GM21786 (cell line): Measurements from ENCODE around the gene NPC2.

Experiments used
- ATAC-seq: cut with Tn5 transposase; IDR thresholded peaks from one replicate; pipeline ENCODE4 v1.9.1; 2021; ENCODE audit not compliant: unreplicated experiment

NPC2 gene

DNA sequence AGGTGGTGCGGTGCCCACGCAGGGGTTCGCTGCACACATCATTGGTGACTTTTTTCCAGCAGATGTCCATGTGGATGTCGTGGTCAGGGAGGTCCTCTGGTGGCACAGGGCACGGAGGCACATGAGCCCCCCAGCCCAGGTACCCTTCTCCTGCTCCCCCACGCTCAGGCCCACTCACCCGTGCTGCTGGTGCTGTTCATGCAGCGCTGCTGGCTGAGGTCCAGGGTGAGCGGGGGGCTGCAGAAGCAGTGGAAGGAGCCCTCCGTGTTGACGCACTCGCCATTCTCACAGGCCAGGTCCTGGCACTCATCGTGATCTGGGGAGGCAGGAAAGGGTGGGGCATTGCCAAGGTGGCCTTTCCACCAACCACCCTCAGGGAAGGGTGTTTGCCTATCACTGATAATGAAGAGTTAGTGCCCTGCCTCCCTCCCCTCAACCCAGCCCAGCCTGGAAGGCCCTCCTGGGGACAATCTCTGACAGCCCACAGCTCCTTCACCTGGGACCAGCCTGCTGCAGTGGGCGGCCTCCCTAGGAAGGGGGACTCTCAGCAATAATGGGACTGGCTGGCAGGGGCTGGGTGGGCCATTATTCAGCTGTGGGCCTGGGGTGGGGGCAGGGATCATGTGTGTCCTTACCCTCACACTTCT lies 10.3 kb upstream of the NPC2 start:
- ATAC-seq: no peak

DNA sequence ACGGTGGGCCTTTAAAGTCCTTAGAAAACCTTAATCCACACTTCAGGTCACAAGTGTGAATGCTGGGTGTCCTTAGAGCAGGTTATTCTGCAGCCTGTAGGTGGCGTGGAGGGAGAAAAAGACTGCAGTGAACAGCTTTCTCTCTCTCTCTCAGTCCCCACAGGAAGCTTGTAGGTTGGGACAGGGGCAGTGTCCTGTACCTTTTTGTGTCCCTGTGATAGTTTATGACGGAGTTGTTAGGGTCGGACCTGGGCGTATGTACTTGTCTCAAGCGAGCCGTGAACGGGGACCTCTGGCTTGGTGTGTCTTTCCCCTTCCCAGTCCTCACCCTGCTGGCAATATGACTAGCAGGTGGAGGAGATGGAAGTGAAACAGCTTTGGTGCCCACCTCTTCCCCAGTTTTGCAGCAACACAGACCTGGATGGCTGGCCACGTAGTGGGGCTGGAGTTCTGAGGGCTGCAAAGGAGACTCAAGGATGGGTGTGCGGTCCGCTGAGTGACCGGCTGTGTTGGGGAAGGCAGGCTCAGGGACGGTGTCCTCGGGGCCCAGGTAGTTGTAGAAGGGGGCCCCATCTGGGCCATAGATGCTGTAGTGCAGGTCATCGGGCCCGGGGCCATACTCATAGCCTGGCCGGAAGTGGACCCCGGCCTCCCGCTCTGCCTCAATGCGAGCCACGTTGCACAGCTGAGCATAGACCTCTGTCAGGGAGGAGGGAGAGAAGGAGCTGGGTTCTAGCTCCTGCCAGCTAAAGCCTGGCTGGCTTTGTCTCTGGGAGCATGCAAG lies 9.3 kb upstream of the NPC2 start:
- ATAC-seq: no peak

DNA sequence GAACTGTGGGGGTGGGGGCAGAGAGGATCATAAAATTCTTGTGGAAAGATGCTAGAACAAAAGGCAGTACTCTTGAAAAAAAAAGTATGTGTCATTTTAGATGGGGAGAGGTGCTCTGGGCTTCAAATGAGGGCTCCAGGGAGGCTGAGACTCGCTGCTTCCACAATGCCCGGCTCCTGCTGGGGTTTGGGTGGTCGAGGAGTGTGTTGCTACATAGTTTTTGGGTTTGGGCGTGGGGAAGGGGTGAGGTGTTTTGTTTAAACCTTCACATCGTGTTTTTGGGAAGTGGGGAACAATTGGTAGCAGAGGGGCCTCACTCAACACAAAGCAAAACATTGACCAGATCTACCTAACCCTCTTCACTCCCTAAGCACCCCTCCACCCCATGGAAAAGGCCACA lies 8.6 kb upstream of the NPC2 start:
- no peak for ATAC-seq

DNA sequence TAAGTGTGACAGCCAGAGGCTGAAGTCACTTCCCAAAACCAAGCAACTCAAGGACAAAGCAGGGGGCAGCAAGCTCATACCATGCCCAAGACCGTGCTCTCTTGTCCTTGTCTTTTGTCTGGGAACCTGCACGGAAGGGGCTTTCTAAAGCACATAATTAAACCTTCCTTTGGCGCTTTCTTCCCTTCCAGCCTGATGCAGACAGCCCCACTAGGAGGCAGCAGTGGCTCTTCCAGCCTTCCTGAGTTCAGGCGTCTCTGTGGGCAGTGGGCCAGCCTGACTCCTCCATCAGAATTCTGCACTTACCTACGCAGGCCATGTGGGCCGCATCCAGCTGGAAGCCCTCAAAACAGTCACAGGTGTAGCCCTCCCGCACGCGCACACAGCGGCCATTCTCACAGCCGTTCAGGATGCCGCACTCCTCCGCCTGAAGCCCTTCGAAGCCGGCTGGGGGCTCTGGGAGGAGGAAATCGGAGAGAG lies 8.1 kb upstream of the NPC2 start:
- no peak for ATAC-seq

DNA sequence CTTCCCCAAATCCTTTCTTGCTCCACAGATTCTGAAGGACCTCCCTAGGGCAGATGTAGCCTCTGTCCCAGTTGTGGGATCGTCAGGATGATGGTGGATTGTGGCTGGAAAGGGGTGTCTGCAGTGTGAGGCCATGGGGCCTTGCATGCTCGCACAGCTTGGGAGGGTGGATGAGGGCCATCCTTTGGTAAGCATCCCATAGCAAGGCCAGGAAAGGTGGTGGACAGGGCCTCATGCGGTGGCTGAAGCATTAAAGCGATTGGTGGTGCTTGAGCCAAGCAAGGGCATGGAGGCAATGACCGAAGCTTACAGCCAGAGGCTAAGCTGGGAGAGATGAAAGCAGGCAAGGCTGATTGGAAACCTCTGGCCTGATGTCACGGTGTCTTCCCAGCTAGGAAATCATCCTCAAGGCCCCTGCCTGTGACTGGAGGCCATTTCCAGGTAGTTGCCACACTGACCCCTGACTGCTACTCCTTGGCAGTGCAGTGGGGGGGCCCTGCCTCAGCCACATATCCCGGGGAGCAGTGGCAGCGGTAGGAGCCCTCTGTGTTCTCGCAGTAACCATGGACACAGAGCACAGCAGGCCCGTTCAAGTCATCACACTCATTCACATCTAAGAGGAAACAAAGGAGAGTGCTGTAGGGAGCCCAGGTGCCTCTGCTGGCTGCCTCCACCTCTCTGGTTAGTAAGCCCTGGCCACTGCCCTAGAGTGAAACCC lies 7.5 kb upstream of the NPC2 start:
- ATAC-seq: no peak

DNA sequence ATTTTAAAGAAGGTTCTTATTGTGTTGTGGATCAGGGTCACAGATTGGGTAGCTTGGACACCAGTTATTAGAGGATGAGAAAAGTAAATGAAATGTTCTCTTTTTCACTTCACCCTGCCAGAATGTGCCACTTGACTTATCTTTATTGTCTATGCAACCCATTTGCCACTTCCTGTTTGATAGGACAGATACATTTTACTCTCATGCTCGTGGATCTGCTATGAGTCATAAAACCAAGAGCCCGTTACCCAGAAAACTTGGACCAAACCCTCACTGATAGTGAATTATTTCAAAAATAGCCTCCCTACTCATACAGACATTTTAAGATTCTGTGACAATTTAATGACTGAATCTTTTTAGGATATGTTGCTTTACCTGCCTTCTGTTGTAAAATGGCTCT lies 2.3 kb upstream of the NPC2 start:
- ATAC-seq: no peak

DNA sequence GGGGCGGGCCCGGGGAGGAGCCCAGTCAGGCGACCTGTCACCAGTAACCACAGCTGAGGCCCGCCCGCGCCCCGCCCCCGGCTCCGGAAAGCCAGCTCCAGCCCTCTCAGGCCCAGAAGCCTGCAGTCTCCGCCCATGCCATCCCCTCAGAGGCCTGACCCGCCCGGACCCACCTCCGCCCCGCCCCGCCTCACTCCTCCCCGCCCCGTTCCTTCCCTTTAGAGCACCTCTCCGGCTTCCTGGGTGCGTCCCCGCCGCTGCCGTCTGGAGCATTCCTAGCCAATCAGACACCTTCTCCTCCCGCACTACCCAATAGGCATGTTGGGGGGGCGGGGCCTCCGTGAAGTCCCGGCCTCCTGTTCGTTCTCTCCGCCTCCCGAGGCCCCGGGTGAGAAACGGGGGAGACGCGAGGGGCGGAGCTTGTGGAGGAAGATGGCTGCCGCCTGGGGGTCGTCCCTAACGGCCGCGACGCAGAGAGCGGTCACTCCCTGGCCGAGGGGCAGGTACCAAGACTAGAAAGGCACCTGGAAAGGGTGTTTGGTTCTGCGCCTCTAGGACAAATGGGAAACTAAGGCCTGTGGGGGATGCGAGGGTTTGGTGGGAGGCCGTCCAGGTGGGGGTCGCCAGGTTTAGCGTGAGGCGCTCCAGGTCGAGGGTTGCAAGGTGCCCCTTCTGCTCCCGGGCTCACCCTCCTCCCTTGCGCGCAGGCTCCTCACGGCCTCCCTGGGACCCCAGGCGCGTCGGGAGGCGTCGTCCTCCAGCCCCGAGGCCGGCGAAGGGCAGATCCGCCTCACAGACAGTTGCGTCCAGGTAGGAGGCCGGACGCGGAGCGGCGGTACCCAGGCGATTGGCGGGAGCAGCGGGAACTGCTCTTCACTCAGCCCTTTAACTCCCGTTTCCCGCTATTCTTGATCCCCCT lies 497 bp upstream of the NPC2 start, which contains the start of gene ISCA2:
Gene ISCA2, plus strand, starts transcription at position 423 of the 919 bp plus-strand sequence. Its CDS starts 10 bp downstream, at position 433.
- peak; percentile 88 for ATAC-seq

DNA sequence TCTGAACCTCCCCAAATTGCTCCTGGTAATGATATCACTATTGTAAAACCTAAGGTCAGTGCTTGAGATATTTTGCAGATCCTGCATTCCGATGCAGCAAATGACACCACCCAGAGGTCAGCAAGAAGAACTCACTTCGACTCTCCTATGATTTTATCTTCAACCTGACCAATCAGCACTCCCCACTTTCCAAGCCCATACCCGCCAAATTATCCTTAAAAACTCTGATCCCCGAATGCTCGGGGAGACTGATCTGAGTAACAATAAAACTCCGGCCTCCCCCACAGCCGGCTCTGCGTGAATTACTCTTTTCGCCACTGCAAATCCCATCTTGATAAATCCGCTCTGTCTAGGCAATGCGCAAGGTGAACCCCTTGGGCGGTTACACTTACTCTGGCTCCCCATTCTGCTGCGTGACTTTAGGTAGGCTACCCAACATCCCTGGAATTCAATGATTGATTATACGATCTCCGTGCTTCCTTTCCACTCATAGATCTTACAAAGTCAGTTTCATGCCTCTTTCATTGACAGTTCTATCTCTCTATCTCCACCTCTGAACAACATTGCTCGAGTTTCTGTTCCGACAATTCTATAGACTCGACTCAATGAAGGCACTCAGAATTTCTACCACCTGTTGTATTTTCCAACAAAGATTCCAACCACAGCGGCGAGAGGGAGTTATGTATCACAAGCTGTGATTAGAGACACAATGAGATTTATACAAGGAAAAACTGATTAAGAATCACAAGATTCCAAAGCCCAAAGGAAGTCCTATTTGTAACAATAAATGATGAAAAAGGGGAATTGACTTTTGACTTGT lies 939 bp downstream of the NPC2 start:
- ATAC-seq: no peak

DNA sequence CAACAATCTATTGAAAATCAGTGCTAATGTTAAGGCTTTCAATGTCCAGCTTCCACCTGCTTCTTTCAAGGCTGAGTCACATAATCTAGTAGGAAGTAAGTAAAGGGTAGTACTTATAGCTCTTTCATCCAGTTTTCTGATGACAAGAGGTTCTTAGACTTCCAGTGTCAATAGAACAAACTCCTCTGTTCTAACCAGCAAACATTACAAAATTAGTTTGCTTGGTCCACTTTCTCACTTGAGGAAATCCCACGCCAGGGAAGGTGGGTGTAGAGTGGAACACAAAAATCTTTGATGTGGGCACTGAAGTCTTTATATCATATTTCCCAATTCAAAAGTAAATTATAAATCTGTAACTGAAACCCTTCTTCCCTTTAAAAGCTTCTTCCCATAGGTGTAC lies 2.6 kb downstream of the NPC2 start:
- ATAC-seq: no peak

DNA sequence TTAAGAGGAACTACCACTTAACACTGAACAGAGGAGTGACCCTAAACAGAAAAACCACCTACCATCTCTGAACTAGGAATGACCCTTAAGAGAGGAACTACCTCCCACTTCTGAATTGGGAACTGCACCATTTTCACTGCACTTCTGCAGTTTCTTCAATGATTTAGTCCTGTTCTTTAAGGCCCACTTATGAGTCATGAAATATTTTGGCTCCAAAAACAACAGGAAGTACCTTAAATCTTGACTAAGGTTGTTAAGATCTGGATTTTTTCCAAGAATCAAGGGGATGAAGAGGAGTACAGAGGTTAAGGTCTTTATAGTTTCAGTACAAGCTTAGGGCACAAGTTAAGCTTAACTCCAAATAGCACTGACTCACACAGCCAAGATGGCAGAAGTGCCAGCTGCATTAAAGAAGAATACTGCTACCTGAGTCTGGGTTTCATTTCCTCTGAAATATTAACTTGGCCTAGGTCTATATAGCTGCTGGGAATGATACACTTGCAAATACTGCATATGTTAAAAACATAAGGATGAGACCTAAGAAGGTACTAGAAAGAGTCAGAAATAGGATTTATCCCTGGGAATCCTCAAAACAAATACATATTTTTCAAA lies 4.2 kb downstream of the NPC2 start:
- ATAC-seq: no peak

DNA sequence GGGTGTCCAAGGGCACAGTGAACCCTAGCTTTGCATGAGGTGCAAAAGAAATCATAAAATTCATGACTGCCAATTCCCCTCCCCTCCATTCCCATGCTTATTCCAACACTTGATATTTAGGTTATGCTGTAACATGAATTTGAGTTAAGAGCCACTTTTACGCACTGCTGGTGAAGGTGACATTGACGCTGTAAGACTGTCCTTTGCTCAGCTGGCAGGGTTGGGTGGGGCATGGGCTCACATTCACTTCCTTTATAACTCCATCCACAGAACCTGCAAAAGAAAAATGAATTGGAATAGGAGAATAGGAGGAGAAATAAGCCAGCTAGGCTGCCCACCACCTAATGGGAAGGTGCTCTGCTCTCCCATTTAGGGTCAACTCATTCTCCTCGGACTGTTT lies 6.9 kb downstream of the NPC2 start:
- no peak for ATAC-seq

DNA sequence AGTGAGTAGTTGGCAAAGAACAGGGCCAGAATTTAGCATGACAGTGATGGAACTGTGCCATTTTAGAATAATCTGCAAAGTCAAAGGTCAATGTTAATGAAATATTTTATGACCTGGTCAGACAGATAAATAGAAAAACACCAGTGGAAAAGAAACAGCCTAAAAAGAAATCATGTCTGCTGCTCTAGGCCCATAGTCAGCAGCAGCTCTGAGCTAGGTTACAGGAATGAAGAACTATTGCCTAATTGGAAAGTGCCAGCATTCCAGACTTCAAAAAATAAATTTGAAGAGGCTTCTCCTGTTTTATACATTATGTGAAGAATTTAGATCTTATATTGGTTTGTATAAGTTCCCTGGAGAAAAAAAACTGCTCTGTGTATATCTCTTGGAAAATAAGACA lies 9.8 kb downstream of the NPC2 start:
- no peak for ATAC-seq

DNA sequence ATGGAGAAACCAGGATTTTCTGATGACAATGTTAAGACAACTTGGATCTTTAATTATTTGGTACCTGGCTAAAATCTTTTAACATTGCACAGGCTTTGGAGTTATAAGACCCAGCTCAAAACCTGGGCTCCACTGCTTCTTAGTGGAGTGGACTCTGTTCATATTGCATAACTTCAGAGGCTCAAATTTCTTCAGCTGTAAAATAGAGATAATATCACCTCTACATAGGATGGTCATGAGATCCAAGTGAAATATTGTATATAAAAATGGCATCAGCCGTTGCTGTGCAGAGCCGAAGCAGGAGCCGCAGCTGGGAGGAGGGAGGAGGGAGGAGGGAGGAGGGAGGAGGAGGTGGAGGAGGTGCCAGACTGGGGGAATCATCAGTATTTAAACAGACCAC lies 10.5 kb downstream of the NPC2 start:
- no peak for ATAC-seq

DNA sequence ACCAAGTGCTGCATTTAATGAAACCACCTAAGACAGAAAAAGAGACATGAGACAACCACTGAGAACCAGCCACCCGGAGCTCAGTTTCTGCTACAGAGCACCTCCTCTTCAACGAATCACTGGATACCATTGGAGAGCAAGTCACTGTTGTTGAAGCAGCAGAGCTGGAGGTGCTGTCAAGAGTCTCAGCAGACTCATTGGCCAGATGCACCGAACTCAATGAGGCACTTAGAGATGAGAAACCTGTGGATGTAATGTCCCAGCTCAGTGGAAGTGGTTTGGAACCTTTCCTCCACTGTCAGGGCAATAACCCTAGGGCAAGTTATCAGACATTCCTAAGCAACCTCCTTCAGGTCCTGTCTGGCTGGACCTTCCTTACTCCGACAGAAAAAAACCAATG lies 13.1 kb downstream of the NPC2 start:
- no peak for ATAC-seq

DNA sequence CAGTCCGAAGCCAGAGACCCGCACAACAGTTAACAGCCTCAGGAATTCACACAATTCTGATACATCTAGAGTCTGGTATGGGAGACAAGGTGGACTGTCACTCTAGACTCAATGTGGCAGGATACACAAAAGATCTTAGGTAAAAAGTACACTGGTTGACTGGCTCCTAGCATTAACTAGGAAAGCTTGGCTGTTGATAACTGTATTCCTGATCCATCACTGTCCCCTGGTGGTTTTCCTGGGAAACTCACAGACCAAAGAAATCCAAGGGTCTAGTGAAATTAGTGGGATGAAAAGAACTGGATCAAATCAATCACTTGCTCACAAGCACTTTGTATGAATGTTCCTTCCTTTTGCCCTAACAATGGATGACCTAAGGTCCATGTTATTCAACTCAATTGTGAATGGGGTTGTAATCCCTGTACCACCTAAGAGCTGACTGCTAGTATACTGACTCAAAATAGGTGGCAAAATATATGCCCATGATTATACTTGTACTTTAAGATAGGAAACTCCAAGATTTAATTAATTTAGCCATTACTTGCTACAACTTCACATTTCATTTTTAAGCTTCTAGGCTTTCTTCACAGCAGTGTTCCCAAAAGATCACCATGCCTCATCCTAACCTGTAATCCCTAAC lies 14.0 kb downstream of the NPC2 start:
- no peak for ATAC-seq

DNA sequence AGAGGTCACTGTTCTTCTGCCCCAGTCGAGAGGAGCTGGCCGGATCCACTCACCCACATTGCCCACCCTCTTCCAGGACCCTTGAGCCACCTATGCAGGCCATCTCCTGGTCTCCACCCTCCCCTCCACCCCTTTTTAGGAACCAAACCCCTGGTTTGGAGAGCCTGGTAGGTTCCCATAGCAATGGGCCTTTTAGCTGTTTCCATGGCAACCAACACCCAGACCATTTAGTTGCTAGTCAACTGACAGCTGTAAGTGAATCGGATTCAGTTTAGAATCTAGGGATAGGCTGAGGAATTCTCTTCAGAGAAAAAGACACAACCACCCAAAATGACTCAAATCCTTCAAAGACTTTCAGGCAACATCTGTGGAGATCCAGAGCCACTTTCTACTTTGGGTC lies 16.5 kb downstream of the NPC2 start:
- no peak for ATAC-seq

DNA sequence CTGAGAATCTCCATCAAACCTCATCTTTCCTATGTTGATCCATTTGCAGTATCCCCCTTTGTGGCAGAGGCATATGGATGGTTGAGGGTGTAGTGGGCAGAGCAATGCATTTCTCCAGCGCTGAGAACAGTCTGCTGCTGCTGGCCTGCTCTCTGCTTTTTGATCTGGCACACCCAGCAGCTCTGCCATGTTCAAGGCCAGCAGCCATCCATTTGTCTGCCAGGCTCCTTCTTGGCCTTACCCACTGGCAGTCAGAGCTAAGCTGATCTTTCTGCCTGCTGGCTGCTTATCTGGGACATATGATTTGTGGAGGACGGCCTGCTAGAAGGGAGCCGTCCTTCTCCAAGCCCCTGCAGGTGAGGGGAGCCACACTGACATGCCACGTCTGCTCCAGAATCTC lies 17.0 kb downstream of the NPC2 start:
- no peak for ATAC-seq

DNA sequence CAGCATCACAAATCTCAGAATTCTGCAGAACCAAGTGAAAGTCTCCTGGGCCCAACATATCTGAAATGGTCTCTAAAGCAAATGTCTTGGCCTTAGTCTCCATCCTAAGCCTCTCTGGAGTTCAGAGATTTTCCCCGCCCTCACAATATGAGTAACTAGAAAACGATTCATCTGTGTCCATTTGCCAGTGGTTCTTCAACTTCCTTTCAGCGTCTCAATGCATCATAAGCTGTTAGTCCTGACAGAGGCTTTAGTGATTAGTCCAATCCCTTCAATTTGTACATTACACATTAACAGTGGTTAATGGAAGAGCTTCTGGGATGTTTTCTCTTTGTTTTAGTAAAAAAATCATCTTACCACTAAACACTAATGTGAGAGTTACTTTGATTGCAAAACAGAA lies 17.4 kb downstream of the NPC2 start:
- ATAC-seq: no peak

DNA sequence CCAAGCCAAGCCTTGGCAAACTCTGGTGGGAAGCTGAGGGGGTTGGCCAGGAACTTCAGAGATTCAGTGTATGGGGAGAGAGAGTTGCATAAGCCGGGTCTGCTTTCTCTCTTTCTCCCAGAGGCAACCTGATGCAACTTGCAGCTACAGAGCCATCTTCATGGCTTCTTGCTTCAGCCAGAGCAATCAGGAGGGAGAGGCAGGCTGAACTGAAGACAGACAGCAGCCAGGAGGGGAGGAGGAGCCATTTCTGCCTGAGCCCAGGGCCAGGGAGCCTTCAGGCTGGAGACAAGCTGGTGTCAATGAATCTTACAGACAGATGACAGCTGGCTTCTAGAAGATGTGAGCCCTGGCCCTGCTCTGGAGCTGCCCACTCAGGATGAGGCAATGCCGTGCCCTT lies 18.7 kb downstream of the NPC2 start:
- ATAC-seq: no peak
